Measurements from ENCODE around the gene DIS3L2. TPM values are rescaled to one million over a fixed set of nuclear protein-coding genes. Genes with fewer than 3 reads are reported as not detected.

DIS3L2 gene
- total and polyA plus RNA-seq, 2 of the 8 experiments (the other 6 are each of a cell fraction or from before 2014, with no cell fraction given) = 11.5 to 21.6 TPM

DNA sequence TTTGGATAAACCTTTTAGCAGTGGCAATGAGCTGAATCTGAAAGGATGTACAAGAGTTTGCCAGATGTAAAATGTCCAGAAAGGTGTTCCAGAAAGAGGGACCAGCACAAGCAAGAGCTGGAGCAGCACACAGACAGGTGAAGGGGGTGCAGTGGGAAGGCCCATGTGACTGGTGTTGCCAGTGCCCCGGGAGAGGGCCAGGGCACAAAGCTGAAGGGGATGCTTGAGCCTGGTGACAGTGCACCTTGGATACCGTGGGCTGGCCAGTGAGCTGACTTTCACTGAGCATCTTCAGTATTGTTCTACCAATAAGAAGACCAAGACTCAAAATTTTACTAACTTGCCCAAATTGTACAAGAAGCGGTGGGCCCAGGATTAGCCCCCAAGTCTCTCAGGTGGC is 284.7 kb downstream of the DIS3L2 start:
- Histone ChIP-seq H2BK15ac (ENCODE audit: low read length) (no peak overlapping the region), H3K9me3 (ENCODE audit: insufficient read depth in 2 of 2, low read depth in 1 of 2, low read length in 1 of 2) (no peaks in the 10 kb centered on the region), H2BK20ac (ENCODE audit: low read length) (no peak overlapping the region), H2BK5ac (ENCODE audit: low read depth, low read length) (no peak overlapping the region), H3K56ac (replicated peaks; ENCODE audit: insufficient read length, low read depth, low read length) (no peak overlapping the region), H3K4me2 (ENCODE audit: insufficient read depth in 1 of 2, low read depth in 2 of 2, low read length in 2 of 2) (no peak overlapping the region), H4K20me1 (replicated peaks in 1 of 2; ENCODE audit: control insufficient read depth in 1 of 2, insufficient read depth in 2 of 2, low read length in 2 of 2) (no peaks in the 10 kb centered on the region), H4K8ac (ENCODE audit: extremely low read depth, insufficient read depth, low read length) (no peak overlapping the region), H3K9ac (replicated peaks in 1 of 4; ENCODE audit: extremely low read depth in 1 of 4, low read depth in 3 of 4, low read length in 3 of 4) (no peak overlapping the region), H3K79me1 (ENCODE audit: low read depth, low read length) (no peaks in the 10 kb centered on the region), H3K18ac (ENCODE audit: extremely low read depth, low read length) (no peak overlapping the region), H3K4me3 (ENCODE audit: extremely low read depth in 1 of 4, insufficient read depth in 2 of 4, low read depth in 3 of 4, low read length in 4 of 4) (no peak overlapping the region), H3K36me3 (ENCODE audit: control insufficient read depth in 2 of 4, insufficient read depth in 4 of 4, low read length in 3 of 4) (no peaks in the 10 kb centered on the region; a peak in 1 of 8 replicates), H2AFZ (ENCODE audit: low read length) (no peak overlapping the region), H3K14ac (ENCODE audit: insufficient read length) (no peak overlapping the region), H4K5ac (ENCODE audit: insufficient read length, low read depth, low read length) (no peak overlapping the region), H3K27ac (ENCODE audit: low read depth, low read length) (no peak overlapping the region), H3K4me1 (replicated peaks in 1 of 4; ENCODE audit: control insufficient read depth in 3 of 4, insufficient read depth in 4 of 4, low read length in 3 of 4) (peaks cover 0 to 3% (median 0%) of the 10 kb centered on the region in 4 experiments; a peak in 1 of 7 replicates), H3K4ac (replicated peaks; ENCODE audit: insufficient read length, low read depth, low read length) (no peak overlapping the region), H2AK5ac (ENCODE audit: low read depth, low read length) (no peak overlapping the region), H3K23ac (ENCODE audit: insufficient read length) (no peak overlapping the region), H2BK120ac (replicated peaks; ENCODE audit: low read depth, low read length) (no peak overlapping the region), H3K23me2 (ENCODE audit: low read depth, low read length) (no peaks in the 10 kb centered on the region), H2BK12ac (ENCODE audit: low read depth, low read length) (no peak overlapping the region), H4K91ac (replicated peaks; ENCODE audit: insufficient read length, low read length) (no peak overlapping the region), H3K79me2 (ENCODE audit: control insufficient read depth in 1 of 2, insufficient read depth in 2 of 2, low read length in 2 of 2) (no peaks in the 10 kb centered on the region), H3K27me3 (replicated peaks in 1 of 4; ENCODE audit: control insufficient read depth in 3 of 4, extremely low read depth in 1 of 4, insufficient read depth in 3 of 4, low read length in 3 of 4) (no peaks in the 10 kb centered on the region)
- 93% methylated on average over 3 of the region's 3 CpGs; no CpG with 5 or more reads in 1 of the 2 experiments for WGBS, 2 experiments (ENCODE audit: extremely low coverage in 1 of 2, insufficient coverage in 1 of 2, insufficient read length in 1 of 2, insufficient replicate concordance in 2 of 2, low coverage in 1 of 2, low lambda C conversion rate in 2 of 2, missing lambda C conversion rate in 1 of 2)
- TF ChIP-seq BRCA1 (IDR thresholded peaks at IDR 0.05; ENCODE audit: low read depth, low read length) = no peak
- no peak for TF ChIP-seq POU5F1 (IDR thresholded peaks at IDR 0.05; ENCODE audit: low read depth, low read length)
- DNase-seq (ENCODE audit: low read depth in 1 of 2, low spot score in 2 of 2) = peak in 1 of 2 experiments; percentile 42
- ChIA-PET POLR2A (ENCODE audit: partially characterized antibody) (no interaction called here), CTCF (ENCODE audit: partially characterized antibody) (interaction anchor here (1.1 to 1.7 kb wide), 4 partner anchors 16 to 445 kb away, joined by 3 to 10 read pairs (median 6); no protein-coding TSS in a partner anchor)
- no peak for FAIRE-seq

Measured in H1 (cell line).